Right cardiac atrium (tissue), 5 donors: Measurements from ENCODE around the gene EDEM2. TPM values are rescaled to one million over a fixed set of nuclear protein-coding genes. Genes with fewer than 3 reads are reported as not detected.
"Not testable (repeated sequence)": the region's sequence is repeated elsewhere in the genome, so short reads cannot be mapped to it uniquely, and the experiment has no call there.

ENCODE experiments used
- ATAC-seq, 2 donors: fragments of 200-7000 bp; cut with Tn5 transposase; one replicate each; pipeline versions ENCODE4 v1.8.0 to v1.9.1; 2020; ENCODE audit warnings: moderate library complexity in 2 of 2, mild to moderate bottlenecking in 1 of 2
- DNase-seq, 3 donors: peaks; one replicate each; pipeline ENCODE4 v3.0.0-alpha.2; 2020
- H3K27ac ChIP-seq: one replicate; pipeline ENCODE4 v1.5.1; 2013; ENCODE audit warnings: mild to moderate bottlenecking, low read length, control low read depth, moderate library complexity
- H3K27me3 ChIP-seq: one replicate; pipeline ENCODE4 v1.6.1; 2013; ENCODE audit not compliant: control insufficient read depth, insufficient read depth
- H3K4me1 ChIP-seq: one replicate; pipeline ENCODE4 v1.6.1; 2013; ENCODE audit warnings: low read length; ENCODE audit not compliant: control insufficient read depth, insufficient read depth
- H3K4me3 ChIP-seq: one replicate; pipeline ENCODE4 v1.5.1; 2013; ENCODE audit warnings: low read length, control low read depth
- H3K9me3 ChIP-seq: one replicate; pipeline ENCODE4 v1.6.1; 2013; ENCODE audit warnings: low read length; ENCODE audit not compliant: control insufficient read depth
- WGBS: extraction: QIAGEN DNeasy Blood & Tissue Kit; methylation state at CpG from one replicate; pipeline ENCODE4 v1.1.7; 2013; 5-methylcytosine and 5-hydroxymethylcytosine counted together
- intact Hi-C, 4 donors: fragments of 100-400 bp; cut with DNase I; formaldehyde crosslinking; loops; one replicate each; pipeline versions ENCODE4 v1.11.0 to v1.14.0; 2022 to 2023
- polyA plus RNA-seq: library from polyadenylated mRNA; stranded (reverse); fragments of 200-250 nt; gene quantifications from one replicate; pipeline ENCODE4 v1.2.3, GENCODE V29; 2013
- total RNA-seq, 4 donors: library from RNA; stranded (reverse); fragmentation: NEBNext Ultra II Directional; extraction: Animal tissue kit (Norgen Biotek cat#: 25700); gene quantifications; one replicate each; pipeline ENCODE4 v1.2.1, GENCODE V29; 2021
- donor health status: healthy with polysubstance abuse.
- donor health status: DM: no; HTN: yes; CAD: no.
- donor health status: DM: no; HTN: no; CAD: no.
- donor health status: DM: no; HTN: yes; CAD: no; lungs with severe emphysema.
- donor health status: DM: yes; HTN: yes; CAD: no.

Gene EDEM2
- total and polyA plus RNA-seq, 5 donors, result 11.8 to 25.9 (median 15.2) TPM

GRCh38 chr20:35122756-35123405, 24.3 kb downstream of the EDEM2 start:
- ATAC-seq, result peak in 1 of 2 donors; percentile 10
- Histone ChIP-seq H3K9me3 (no peaks in the 10 kb centered on the region), H3K27me3 (no peaks in the 10 kb centered on the region), H3K4me1 (peaks cover 2% of the 10 kb centered on the region), H3K27ac (no peak overlapping the region), H3K4me3 (no peak overlapping the region)
- intact Hi-C loops, result no loop called here
- 83% methylated on average over 5 of the region's 5 CpGs for WGBS
- no peak for DNase-seq

DNA sequence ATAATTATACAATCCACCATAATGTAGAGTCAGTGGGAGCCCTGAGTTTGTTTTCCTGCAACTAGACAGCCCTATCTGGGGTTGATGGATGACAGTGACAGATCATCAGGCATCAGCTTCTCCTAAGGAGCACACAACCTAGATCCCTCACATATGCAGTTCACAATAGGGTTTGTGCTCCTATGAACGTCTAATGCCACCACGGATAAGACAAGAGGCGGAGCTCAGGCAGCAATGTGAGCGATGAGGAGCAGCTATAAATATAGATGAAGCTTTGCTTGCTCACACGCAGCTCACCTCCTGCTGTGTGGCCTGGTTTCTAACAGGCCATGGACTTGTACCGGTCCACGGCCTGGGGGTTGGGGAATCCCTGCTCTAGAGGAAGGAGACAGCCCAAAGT, 25.9 kb downstream of the EDEM2 start:
- peak overlapping the region; percentile 26 for H3K27ac ChIP-seq
- DNase-seq (no peak), ATAC-seq (peak; percentile 27 to 43)
- 71% methylated on average over 7 of the region's 7 CpGs for WGBS
- H3K9me3 ChIP-seq, result no peaks in the 10 kb centered on the region
- no peaks in the 10 kb centered on the region for H3K27me3 ChIP-seq
- H3K4me1 ChIP-seq, result peaks cover 2% of the 10 kb centered on the region
- H3K4me3 ChIP-seq, result no peak overlapping the region
- intact Hi-C loops, result no loop called here

GRCh38 chr20:35120012-35120701, 27.0 kb downstream of the EDEM2 start:
- peaks cover 2% of the 10 kb centered on the region for H3K4me1 ChIP-seq
- WGBS, result 59% methylated on average over 8 of the region's 8 CpGs
- peak; percentile 57 to 75 (median 71) for DNase-seq
- no peaks in the 10 kb centered on the region for H3K9me3 ChIP-seq
- peak overlapping the region; percentile 78 for H3K27ac ChIP-seq
- intact Hi-C loops, result no loop called here
- no peaks in the 10 kb centered on the region for H3K27me3 ChIP-seq
- H3K4me3 ChIP-seq, result no peak overlapping the region
- ATAC-seq, result peak; percentile 88 to 93

DNA sequence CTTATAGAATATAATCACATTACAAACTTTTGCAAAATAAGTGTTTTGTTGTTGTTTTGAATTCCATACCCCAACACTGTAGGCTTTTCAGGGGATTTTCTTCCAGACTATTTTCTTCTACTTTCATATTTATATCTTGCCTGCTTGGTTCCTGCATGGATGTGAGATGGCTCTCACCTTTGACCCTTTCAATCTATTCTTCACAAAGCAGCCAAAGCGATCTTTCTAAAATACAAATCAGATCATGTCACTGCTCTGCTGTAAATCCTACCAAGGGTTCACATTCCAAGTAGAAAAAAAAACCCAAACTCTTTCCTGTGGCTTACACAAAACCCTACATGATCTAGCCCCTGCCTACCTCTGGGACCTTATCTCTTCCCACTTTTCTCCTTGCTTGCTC, 29.5 kb downstream of the EDEM2 start:
- DNase-seq (no peak), ATAC-seq (no peak)
- intact Hi-C loops, result no loop called here
- no peak overlapping the region for H3K4me3 ChIP-seq
- WGBS, result 83% methylated on average over 1 of the region's 1 CpG
- no peak overlapping the region for H3K27ac ChIP-seq
- H3K27me3 ChIP-seq, result no peaks in the 10 kb centered on the region
- no peaks in the 10 kb centered on the region for H3K9me3 ChIP-seq
- H3K4me1 ChIP-seq, result peaks cover under 1% of the 10 kb centered on the region

DNA sequence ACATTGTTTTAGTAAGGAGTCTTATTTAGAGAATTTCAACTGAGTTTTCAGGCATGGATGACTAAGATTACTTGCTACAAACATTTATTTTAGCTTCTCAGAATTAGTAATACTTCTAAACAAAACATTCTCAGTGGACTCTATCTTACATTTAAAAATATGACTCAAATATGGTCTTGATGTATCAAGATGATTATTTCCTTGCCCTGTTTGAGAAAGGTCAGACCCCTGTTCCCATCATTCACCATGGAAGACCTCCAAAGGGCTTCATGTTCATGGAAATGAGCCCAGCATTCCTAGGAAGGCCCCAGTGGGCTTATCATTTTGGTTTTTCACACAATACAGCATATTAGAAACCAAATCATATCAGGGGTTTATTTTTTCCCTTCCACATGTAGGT, 29.9 kb downstream of the EDEM2 start:
- no peaks in the 10 kb centered on the region for H3K9me3 ChIP-seq
- H3K4me1 ChIP-seq, result no peaks in the 10 kb centered on the region
- intact Hi-C loops, result no loop called here
- H3K27ac ChIP-seq, result no peak overlapping the region
- ATAC-seq, result no peak
- DNase-seq, result no peak
- H3K4me3 ChIP-seq, result no peak overlapping the region
- H3K27me3 ChIP-seq, result no peaks in the 10 kb centered on the region

- 88% methylated on average over 4 of the region's 4 CpGs for WGBS
- H3K4me3 ChIP-seq, result no peak overlapping the region
- no peaks in the 10 kb centered on the region for H3K9me3 ChIP-seq
- DNase-seq, result no peak
- ATAC-seq, result no peak
- intact Hi-C loops, result no loop called here
- H3K4me1 ChIP-seq, result no peaks in the 10 kb centered on the region
- peak overlapping the region; percentile 57 for H3K27ac ChIP-seq
- no peaks in the 10 kb centered on the region for H3K27me3 ChIP-seq
Measured at GRCh38 chr20:35116258-35116657, 30.9 kb downstream of the EDEM2 start.

GRCh38 chr20:35115606-35116005, 31.5 kb downstream of the EDEM2 start:
- H3K4me3 ChIP-seq, result no peak overlapping the region
- no peaks in the 10 kb centered on the region for H3K27me3 ChIP-seq
- intact Hi-C loops, result no loop called here
- no peaks in the 10 kb centered on the region for H3K4me1 ChIP-seq
- DNase-seq (no peak), ATAC-seq (no peak)
- H3K9me3 ChIP-seq, result no peaks in the 10 kb centered on the region
- WGBS, result 85% methylated on average over 11 of the region's 11 CpGs
- H3K27ac ChIP-seq, result no peak overlapping the region

- H3K27ac ChIP-seq, H3K4me3 ChIP-seq, H3K9me3 ChIP-seq, ATAC-seq, intact Hi-C loops, H3K27me3 ChIP-seq, H3K4me1 ChIP-seq, DNase-seq: not testable (repeated sequence)
- WGBS, result 83% methylated on average over 5 of the region's 5 CpGs
Measured at GRCh38 chr20:35112276-35112675, 34.9 kb downstream of the EDEM2 start.

GRCh38 chr20:35111141-35111888, 35.8 kb downstream of the EDEM2 start:
- DNase-seq (no peak), ATAC-seq (peak; percentile 45 to 75)
- intact Hi-C loops, result no loop called here
- no peaks in the 10 kb centered on the region for H3K27me3 ChIP-seq
- no peaks in the 10 kb centered on the region for H3K9me3 ChIP-seq
- no peak overlapping the region for H3K27ac ChIP-seq
- WGBS, result 62% methylated on average over 4 of the region's 4 CpGs
- no peaks in the 10 kb centered on the region for H3K4me1 ChIP-seq
- no peak overlapping the region for H3K4me3 ChIP-seq

GRCh38 chr20:35108921-35109320, 38.2 kb downstream of the EDEM2 start:
- Histone ChIP-seq H3K4me1 (no peaks in the 10 kb centered on the region), H3K27ac (no peak overlapping the region), H3K4me3 (no peak overlapping the region), H3K9me3 (no peaks in the 10 kb centered on the region), H3K27me3 (no peaks in the 10 kb centered on the region)
- no peak for DNase-seq
- intact Hi-C loops, result no loop called here
- 96% methylated on average over 4 of the region's 4 CpGs for WGBS
- no peak for ATAC-seq

GRCh38 chr20:35106827-35107380, 40.2 kb downstream of the EDEM2 start:
- Histone ChIP-seq H3K9me3 (no peaks in the 10 kb centered on the region), H3K27ac (no peak overlapping the region), H3K4me1 (no peaks in the 10 kb centered on the region), H3K27me3 (no peaks in the 10 kb centered on the region), H3K4me3 (no peak overlapping the region)
- DNase-seq (no peak), ATAC-seq (no peak)
- intact Hi-C loops, result no loop called here
- 84% methylated on average over 1 of the region's 1 CpG for WGBS
